Neuronal stem cell (in vitro differentiated cells): ENCODE results near the gene FOXO1.

Experiments used
- DNase-seq: peaks from one replicate; pipeline ENCODE4 v3.0.0-alpha.2; 2013; ENCODE audit warnings: low spot score
- H2AFZ ChIP-seq: one replicate; pipeline ENCODE4 v1.6.1; 2013; ENCODE audit warnings: mild to moderate bottlenecking, low read length, inconsistent platforms
- H2AK5ac ChIP-seq: 2 replicates; pipeline ENCODE4 v1.6.1; 2013; ENCODE audit warnings: low read depth, mild to moderate bottlenecking, inconsistent platforms, low read length, moderate library complexity, mixed read lengths
- H2BK120ac ChIP-seq: 2 replicates; pipeline ENCODE4 v1.6.1; 2013; ENCODE audit warnings: low read depth, mild to moderate bottlenecking, inconsistent platforms, low read length, moderate library complexity, mixed read lengths
- H2BK12ac ChIP-seq: one replicate; pipeline ENCODE4 v1.6.1; 2013; ENCODE audit warnings: low read length, inconsistent platforms
- H2BK15ac ChIP-seq: 2 replicates; pipeline ENCODE4 v1.6.1; 2013; ENCODE audit warnings: mild to moderate bottlenecking, low read length, inconsistent platforms, mixed read lengths
- H2BK5ac ChIP-seq: one replicate; pipeline ENCODE4 v1.6.1; 2013; ENCODE audit warnings: inconsistent platforms, mild to moderate bottlenecking, low read length, moderate library complexity
- H3K14ac ChIP-seq: one replicate; pipeline ENCODE4 v1.6.1; 2013; ENCODE audit warnings: low read length, inconsistent platforms
- H3K18ac ChIP-seq: 2 replicates; pipeline ENCODE4 v1.6.1; 2013; ENCODE audit warnings: low read length, inconsistent platforms
- H3K23ac ChIP-seq: 2 replicates; pipeline ENCODE4 v1.6.1; 2013; ENCODE audit warnings: low read depth, mild to moderate bottlenecking, mixed read lengths, low read length, inconsistent platforms; ENCODE audit not compliant: poor library complexity
- H3K27ac ChIP-seq: replicated peaks from 3 replicates; pipeline ENCODE4 v1.5.1; 2013; ENCODE audit warnings: low read length, inconsistent platforms
- H3K27me3 ChIP-seq, 3 experiments: 2 replicates each; pipeline ENCODE4 v1.6.1; 2013; ENCODE audit warnings: low read length in 3 of 3, mild to moderate bottlenecking in 2 of 3, inconsistent platforms in 1 of 3, low read depth in 1 of 3, mixed read lengths in 1 of 3, moderate library complexity in 1 of 3; ENCODE audit not compliant: control insufficient read depth in 3 of 3, insufficient read depth in 3 of 3
- H3K36me3 ChIP-seq, 2 donors: replicated peaks in 1 of 2; 2 replicates each; pipeline ENCODE4 v1.6.1; 2013; ENCODE audit warnings: low read length in 2 of 2; ENCODE audit not compliant: control insufficient read depth in 2 of 2, insufficient read depth in 2 of 2
- H3K4ac ChIP-seq: 2 replicates; pipeline ENCODE4 v1.6.1; 2013; ENCODE audit warnings: inconsistent platforms, mild to moderate bottlenecking, low read length, moderate library complexity
- H3K4me1 ChIP-seq, 2 donors: 1 replicate in 1 of 2; 2 replicates in 1 of 2; pipeline ENCODE4 v1.6.1; 2013; ENCODE audit warnings: low read length in 2 of 2, low read depth in 1 of 2; ENCODE audit not compliant: control insufficient read depth in 2 of 2, insufficient read depth in 1 of 2
- H3K4me2 ChIP-seq: one replicate; pipeline ENCODE4 v1.6.1; 2013; ENCODE audit warnings: mild to moderate bottlenecking, low read length, inconsistent platforms; ENCODE audit not compliant: insufficient read depth, poor library complexity, severe bottlenecking
- H3K4me3 ChIP-seq, 2 donors: 2 replicates each; pipeline ENCODE4 v1.5.1; 2013; ENCODE audit warnings: low read length in 2 of 2, mild to moderate bottlenecking in 2 of 2, inconsistent platforms in 1 of 2, moderate library complexity in 1 of 2
- H3K79me1 ChIP-seq: one replicate; pipeline ENCODE4 v1.6.1; 2013; ENCODE audit warnings: low read depth, mild to moderate bottlenecking, inconsistent platforms, low read length, moderate library complexity
- H3K9ac ChIP-seq: one replicate; pipeline ENCODE4 v1.6.1; 2013; ENCODE audit warnings: mild to moderate bottlenecking, low read depth, low read length, inconsistent platforms; ENCODE audit not compliant: poor library complexity
- H3K9me3 ChIP-seq, 2 donors: replicated peaks in 1 of 2; 2 replicates each; pipeline versions ENCODE3 to v1.6.1; 2013; ENCODE audit warnings: low read length in 2 of 2, mild to moderate bottlenecking in 2 of 2, inconsistent platforms in 1 of 2, low read depth in 1 of 2, mixed read lengths in 1 of 2, moderate library complexity in 1 of 2; ENCODE audit not compliant: control insufficient read depth in 2 of 2, insufficient read depth in 1 of 2
- H4K8ac ChIP-seq: one replicate; pipeline ENCODE4 v1.6.1; 2013; ENCODE audit warnings: low read depth, mild to moderate bottlenecking, inconsistent platforms, low read length, moderate library complexity
- H4K91ac ChIP-seq: one replicate; pipeline ENCODE4 v1.6.1; 2013; ENCODE audit warnings: low read length, low read depth, mild to moderate bottlenecking, inconsistent platforms; ENCODE audit not compliant: poor library complexity
- WGBS, 2 donors: extraction: QIAGEN DNeasy Blood & Tissue Kit; methylation state at CpG; one replicate each; pipeline ENCODE4 v1.1.7; 2013; ENCODE audit warnings: missing lambda C conversion rate in 2 of 2, mixed read lengths in 1 of 2; ENCODE audit not compliant: insufficient read length in 2 of 2, insufficient replicate concordance in 1 of 2; ENCODE audit errors: extremely low coverage in 2 of 2; 5-methylcytosine and 5-hydroxymethylcytosine counted together

FOXO1 gene

GRCh38 chr13:40622761-40623160, 43.7 kb downstream of the FOXO1 start:
- Histone ChIP-seq H2AFZ (no peak overlapping the region), H3K27ac (no peak overlapping the region), H3K18ac (no peak overlapping the region), H2BK5ac (no peak overlapping the region), H3K4me2 (no peak overlapping the region), H3K14ac (no peak overlapping the region), H3K36me3 (peaks cover 0 to 1% of the 10 kb centered on the region in 2 donors), H2BK120ac (no peak overlapping the region), H3K23ac (no peak overlapping the region), H4K91ac (no peak overlapping the region), H2BK12ac (no peak overlapping the region), H2BK15ac (no peak overlapping the region), H3K9me3 (peaks cover 0 to 9% of the 10 kb centered on the region in 2 donors), H3K79me1 (no peaks in the 10 kb centered on the region), H4K8ac (no peak overlapping the region), H3K4me1 (peaks cover 3 to 11% of the 10 kb centered on the region in 2 donors), H3K4me3 (no peak overlapping the region), H2AK5ac (no peak overlapping the region), H3K4ac (no peak overlapping the region), H3K9ac (no peak overlapping the region), H3K27me3 (no peaks in the 10 kb centered on the region)
- no CpG with 5 or more reads among the region's 1 CpG for WGBS, 2 donors
- no peak for DNase-seq

- no CpG with 5 or more reads among the region's 1 CpG for WGBS, 2 donors
- H3K4me1 ChIP-seq, result peaks cover 3 to 11% of the 10 kb centered on the region in 2 donors
- H3K4me3 ChIP-seq, result no peak overlapping the region
Observed at GRCh38 chr13:40622246-40622645, 44.2 kb downstream of the FOXO1 start.

GRCh38 chr13:40619479-40619814, 47.0 kb downstream of the FOXO1 start:
- no peak overlapping the region for H2BK15ac ChIP-seq
- H4K8ac ChIP-seq, result no peak overlapping the region
- no peak overlapping the region for H3K4ac ChIP-seq
- H3K4me2 ChIP-seq, result no peak overlapping the region
- H3K18ac ChIP-seq, result no peak overlapping the region
- H2BK12ac ChIP-seq, result no peak overlapping the region
- DNase-seq, result no peak
- no peaks in the 10 kb centered on the region for H3K79me1 ChIP-seq
- peaks cover 3 to 12% of the 10 kb centered on the region in 2 donors for H3K4me1 ChIP-seq
- no peak overlapping the region for H2BK5ac ChIP-seq
- no peaks in the 10 kb centered on the region for H3K36me3 ChIP-seq
- H2AK5ac ChIP-seq, result no peak overlapping the region
- H4K91ac ChIP-seq, result no peak overlapping the region
- H3K23ac ChIP-seq, result no peak overlapping the region
- no peak overlapping the region for H3K14ac ChIP-seq
- no peak overlapping the region for H3K9ac ChIP-seq
- no peak overlapping the region for H3K27ac ChIP-seq
- H3K27me3 ChIP-seq, result no peaks in the 10 kb centered on the region
- no peak overlapping the region for H2BK120ac ChIP-seq
- peaks cover 0 to 9% of the 10 kb centered on the region in 2 donors for H3K9me3 ChIP-seq
- H3K4me3 ChIP-seq, result no peak overlapping the region
- no peak overlapping the region for H2AFZ ChIP-seq
- no CpG with 5 or more reads among the region's 3 CpGs for WGBS, 2 donors

More at GRCh38 chr13:40622246-40622645, 44.2 kb downstream of the FOXO1 start:
- Histone ChIP-seq H3K27me3 (no peaks in the 10 kb centered on the region), H3K9me3 (peaks cover 0 to 9% of the 10 kb centered on the region in 2 donors), H2BK5ac (no peak overlapping the region), H4K91ac (no peak overlapping the region), H2AK5ac (no peak overlapping the region), H4K8ac (no peak overlapping the region), H3K36me3 (no peaks in the 10 kb centered on the region), H2BK15ac (no peak overlapping the region), H3K23ac (no peak overlapping the region), H3K27ac (peak overlapping the region; percentile 12), H3K79me1 (no peaks in the 10 kb centered on the region), H3K14ac (no peak overlapping the region), H3K9ac (no peak overlapping the region), H2BK120ac (no peak overlapping the region), H2BK12ac (no peak overlapping the region), H3K4me2 (peak overlapping the region; percentile 14), H3K4ac (no peak overlapping the region), H3K18ac (no peak overlapping the region), H2AFZ (no peak overlapping the region)
- no peak for DNase-seq

GRCh38 chr13:40618581-40619478, 47.6 kb downstream of the FOXO1 start:
- H2BK15ac ChIP-seq, result no peak overlapping the region
- no peaks in the 10 kb centered on the region for H3K27me3 ChIP-seq
- no peak overlapping the region for H2AK5ac ChIP-seq
- H2BK5ac ChIP-seq, result no peak overlapping the region
- no peak overlapping the region for H2BK120ac ChIP-seq
- H3K18ac ChIP-seq, result no peak overlapping the region
- peaks cover 0 to 9% of the 10 kb centered on the region in 2 donors for H3K9me3 ChIP-seq
- no peak for DNase-seq
- WGBS, 2 donors, result no CpG with 5 or more reads among the region's 15 CpGs
- no peak overlapping the region for H3K4me2 ChIP-seq
- H2BK12ac ChIP-seq, result no peak overlapping the region
- no peak overlapping the region for H4K8ac ChIP-seq
- peaks cover 3 to 10% of the 10 kb centered on the region in 2 donors for H3K4me1 ChIP-seq
- no peak overlapping the region for H3K14ac ChIP-seq
- H3K79me1 ChIP-seq, result no peaks in the 10 kb centered on the region
- no peak overlapping the region for H3K27ac ChIP-seq
- H3K36me3 ChIP-seq, result no peaks in the 10 kb centered on the region
- no peak overlapping the region for H2AFZ ChIP-seq
- H3K23ac ChIP-seq, result no peak overlapping the region
- no peak overlapping the region for H3K4ac ChIP-seq
- H4K91ac ChIP-seq, result no peak overlapping the region
- H3K4me3 ChIP-seq, result no peak overlapping the region
- no peak overlapping the region for H3K9ac ChIP-seq
